NCI-H1417 treated with DMSO at 0.1 percent for 48 hours (cell line): ENCODE data around the gene IPO13.

Experiments used
- DNase-seq: peaks from one replicate; lab custom pipeline; 2025; lab: John Stamatoyannopoulos, UW

Gene IPO13

DNA sequence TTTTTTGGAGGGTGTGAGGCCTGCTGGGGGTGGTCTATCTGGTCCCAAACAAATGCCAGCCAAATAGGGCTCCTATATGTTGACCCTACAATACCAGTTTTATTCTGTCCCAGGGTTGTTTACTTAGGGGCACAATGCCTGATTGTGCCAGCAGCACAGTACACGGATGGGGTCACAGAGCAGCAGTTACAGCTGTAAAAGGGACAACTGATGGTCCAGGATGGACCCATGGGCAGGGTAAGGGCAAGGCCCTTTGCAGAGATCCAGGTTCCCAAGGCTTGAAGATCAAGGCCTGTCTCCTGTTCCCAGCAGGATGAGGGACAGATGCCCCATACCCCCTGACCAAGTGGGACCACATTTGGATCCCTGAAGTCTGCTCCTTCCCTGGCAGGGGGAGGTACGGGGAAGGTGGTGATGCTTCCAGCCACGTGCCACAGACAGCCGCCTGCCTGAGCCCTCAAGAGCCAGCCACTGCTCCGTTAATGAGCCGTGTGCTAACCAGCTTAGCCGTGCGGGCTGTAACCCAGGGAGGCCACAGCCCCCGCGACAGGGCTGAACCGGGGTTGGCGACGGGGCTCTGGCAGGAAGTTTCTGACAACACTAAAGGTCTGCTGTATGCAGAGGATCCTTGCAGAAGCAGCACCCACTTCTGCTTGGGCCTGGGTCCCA lies 66.3 kb downstream of the IPO13 start:
- DNase-seq, result no peak

DNA sequence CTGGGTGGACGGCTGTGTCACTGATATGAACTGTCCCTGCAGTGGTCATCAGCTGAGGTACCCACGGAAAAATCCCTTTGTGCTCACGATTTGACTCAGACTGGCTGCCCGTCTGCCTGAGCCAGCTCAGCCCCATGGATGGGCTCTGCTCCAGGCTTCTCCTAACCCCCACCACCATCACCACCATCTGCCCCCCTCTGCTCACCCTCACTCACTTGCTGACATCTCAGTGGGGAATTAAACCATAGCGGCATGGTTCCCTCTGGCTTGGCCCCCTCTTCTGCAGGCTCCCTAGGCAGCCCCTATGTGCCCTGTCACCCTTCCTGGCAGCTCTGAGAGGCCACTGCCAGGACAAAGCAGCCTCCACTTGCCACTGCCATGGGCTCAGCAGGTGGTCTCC lies 67.2 kb downstream of the IPO13 start:
- DNase-seq, result no peak

- no peak for DNase-seq
Observed at GRCh38 chr1:44014365-44015104, 67.8 kb downstream of the IPO13 start.

- no peak for DNase-seq
Observed at GRCh38 chr1:44015206-44015605, 68.5 kb downstream of the IPO13 start.

GRCh38 chr1:44016041-44016889 lies 69.5 kb downstream of the IPO13 start:
- DNase-seq, result no peak

- no peak for DNase-seq
Observed at GRCh38 chr1:44016890-44017400, 70.2 kb downstream of the IPO13 start.
